HG02623 (cell line): Measurements from ENCODE around the gene CTDSP2.
A peak's percentile ranks its signal among the peaks of the same experiment; 100 is the strongest.
"Not testable (repeated sequence)": the region's sequence is repeated elsewhere in the genome, so short reads cannot be mapped to it uniquely, and the experiment has no call there.

Experiments used
- ATAC-seq: cut with Tn5 transposase; IDR thresholded peaks from one replicate; pipeline ENCODE4 v1.9.1; 2021; ENCODE audit warnings: moderate library complexity; ENCODE audit not compliant: unreplicated experiment

CTDSP2 gene

DNA sequence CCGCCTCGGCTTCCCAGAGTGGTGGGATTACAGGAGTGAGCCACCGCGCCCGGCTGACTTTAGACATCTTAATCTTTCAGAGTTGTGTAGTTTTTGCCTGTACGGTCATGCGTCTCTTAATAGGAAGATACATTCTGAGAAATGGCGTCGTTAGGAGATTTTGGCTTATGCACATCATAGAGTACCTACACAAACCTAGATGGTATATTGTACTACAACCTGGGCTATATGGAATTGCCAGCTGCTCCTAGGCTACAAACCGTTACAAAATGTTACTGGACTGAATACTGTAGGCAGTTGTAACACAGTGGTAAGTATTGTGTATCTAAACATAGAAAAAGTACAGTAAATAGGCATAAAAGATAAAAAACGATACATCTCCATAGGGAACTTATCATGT is 62.7 kb downstream of the CTDSP2 start:
- no peak for ATAC-seq

DNA sequence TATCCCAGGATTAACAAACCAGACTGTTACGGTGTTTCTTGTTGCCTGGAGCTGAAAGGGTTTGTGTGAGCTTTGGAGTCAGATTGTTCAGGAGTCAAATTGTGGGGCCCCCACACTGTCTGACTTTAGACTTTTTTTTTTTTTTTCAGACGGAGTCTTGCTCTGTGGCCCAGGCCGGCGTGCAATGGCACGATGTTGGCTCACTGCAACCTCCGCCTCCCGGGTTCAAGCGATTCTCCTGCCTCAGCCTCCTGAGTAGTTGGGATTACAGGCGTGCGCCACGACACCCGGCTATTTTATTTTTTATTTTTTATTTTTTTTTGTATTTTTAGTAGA is 63.1 kb downstream of the CTDSP2 start:
- ATAC-seq: no peak

DNA sequence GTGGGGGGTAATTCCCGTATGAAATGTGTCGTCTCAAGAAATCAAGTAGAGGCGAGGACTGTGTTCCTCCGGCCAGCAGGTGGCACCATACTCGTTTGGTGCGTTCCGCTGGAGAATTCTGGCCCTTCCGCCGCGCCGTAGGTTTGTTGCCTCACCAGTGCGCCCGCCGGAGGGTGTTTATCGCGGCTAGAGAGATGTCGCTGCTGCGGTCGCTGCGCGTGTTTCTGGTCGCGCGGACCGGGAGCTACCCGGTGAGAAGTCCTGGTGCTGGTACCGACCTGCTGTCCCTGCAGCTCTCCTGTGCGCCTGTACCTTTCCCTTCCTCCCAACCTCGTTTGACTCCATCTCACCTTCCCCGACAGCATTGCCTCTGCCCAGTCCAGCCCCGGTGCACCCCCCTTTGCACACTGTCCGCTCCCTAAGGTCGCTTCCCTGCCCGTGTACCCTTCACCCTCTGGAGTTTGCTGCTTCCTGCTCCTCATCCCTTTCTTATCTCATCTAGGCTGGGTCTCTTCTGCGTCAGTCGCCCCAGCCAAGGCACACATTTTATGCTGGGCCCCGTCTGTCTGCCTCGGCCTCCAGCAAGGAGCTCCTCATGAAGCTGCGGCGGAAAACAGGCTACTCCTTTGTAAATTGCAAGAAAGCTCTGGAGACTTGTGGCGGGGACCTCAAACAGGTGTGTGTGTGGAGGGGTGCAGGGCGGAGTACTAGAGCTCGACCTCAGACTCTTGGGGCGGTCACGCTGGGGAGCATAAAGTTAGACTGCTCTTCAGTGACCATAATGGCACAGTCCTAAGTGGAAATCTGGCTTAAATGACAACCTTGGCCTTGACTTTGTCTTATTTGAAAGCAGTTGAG is 63.7 kb downstream of the CTDSP2 start, which contains the start of gene TSFM:
Gene TSFM, plus strand, starts transcription at position 180 of the 858 bp plus-strand sequence. Its CDS starts 15 bp downstream, at position 195.
- peak; percentile 77 for ATAC-seq

DNA sequence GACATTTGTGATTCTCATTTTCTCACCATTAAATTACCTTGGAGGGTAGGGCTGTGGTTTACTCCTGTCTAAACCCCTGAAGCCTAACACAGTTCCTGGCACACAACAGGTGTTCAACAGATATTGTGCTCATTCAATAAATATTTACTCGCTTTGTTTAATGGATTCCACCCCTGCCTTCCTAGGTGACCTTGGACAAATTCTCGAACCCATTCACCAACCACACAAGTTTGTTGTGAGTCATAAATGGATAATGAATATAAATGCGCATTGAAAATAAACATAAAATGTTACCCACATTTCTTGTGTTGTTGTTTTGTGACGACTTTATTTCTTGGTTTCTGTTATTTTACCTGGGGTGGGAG is 64.3 kb downstream of the CTDSP2 start:
- ATAC-seq: no peak

DNA sequence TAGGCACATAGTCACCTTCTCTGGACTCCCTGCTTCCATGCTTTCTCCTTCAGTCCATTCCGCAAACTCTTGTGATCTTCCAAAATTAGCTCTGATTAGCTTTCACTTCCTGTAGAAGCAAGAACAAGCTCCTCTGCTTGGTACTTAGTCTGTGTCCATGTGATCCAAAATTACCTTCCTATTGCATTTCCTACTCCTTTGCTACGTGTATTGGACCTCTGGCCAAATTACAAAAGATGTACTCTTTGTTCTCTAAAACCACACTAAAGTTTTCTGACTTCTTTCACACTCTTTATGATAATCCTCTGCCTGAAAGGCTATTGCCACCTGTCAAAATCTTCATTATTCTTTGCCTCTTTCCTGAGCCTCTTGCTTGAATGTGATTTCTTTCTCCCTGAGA is 64.7 kb downstream of the CTDSP2 start:
- no peak for ATAC-seq

DNA sequence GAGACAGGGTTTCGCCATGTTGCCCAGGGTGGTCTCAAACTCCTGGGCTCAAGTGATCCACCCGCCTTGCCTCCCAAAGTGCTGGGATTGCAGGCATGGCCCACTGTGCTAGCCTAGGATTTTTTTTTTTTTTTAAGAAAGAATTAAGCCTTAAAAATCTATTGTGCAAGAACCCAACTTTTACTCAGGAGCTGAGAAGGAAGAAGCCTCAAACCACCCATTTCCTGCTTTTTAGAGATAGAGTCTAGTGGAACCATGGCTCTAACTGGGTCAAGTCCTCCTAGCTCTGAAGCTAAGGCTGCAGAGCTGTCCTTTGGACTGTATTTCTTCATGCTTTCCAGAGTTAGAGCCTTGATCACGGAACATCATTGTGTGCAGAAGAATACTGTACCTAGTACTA is 65.3 kb downstream of the CTDSP2 start:
- ATAC-seq: no peak

DNA sequence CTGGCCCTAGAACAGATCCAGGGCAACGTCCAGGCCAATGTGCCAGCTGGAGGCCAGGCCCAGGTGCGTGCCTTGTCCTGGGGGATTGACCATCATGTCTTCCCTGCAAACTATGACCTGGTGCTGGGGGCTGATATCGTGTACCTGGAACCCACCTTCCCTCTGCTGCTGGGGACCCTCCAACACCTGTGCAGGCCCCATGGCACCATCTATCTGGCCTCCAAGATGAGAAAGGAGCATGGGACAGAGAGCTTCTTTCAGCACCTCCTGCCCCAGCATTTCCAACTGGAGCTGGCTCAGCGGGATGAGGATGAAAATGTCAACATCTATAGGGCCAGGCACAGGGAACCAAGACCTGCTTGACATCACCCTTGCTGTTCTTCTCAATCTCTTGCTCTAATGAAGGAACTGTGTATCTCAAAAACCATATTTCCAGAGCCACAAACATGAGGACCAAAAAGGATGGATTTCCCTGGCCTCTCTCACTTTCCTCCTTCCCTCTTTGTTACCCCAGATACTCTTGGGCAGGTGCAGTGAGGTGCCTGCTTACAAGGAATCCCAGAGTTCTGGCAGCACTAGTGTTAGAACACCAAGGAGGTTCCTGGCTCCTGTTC is 66.1 kb downstream of the CTDSP2 start:
- no peak for ATAC-seq

DNA sequence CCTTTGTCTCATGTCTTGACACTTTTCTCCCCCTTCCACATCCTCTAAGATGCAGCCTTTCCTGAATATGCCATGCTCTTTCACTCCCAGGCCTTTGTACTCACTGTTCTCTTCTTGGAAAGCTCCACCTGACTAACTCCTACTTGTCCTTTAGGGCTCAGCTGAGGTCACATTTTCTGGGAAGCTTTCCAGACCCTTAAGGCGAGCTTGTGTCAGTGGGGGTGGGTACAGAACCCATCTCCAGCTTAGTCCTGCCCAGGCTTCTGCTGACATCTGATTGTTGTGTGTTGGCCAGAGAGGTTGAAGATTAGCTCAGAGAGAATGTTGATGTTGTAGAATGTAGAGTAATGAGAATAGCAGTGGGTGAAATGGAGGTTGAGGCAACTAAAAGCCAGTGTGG is 66.8 kb downstream of the CTDSP2 start:
- ATAC-seq: no peak

DNA sequence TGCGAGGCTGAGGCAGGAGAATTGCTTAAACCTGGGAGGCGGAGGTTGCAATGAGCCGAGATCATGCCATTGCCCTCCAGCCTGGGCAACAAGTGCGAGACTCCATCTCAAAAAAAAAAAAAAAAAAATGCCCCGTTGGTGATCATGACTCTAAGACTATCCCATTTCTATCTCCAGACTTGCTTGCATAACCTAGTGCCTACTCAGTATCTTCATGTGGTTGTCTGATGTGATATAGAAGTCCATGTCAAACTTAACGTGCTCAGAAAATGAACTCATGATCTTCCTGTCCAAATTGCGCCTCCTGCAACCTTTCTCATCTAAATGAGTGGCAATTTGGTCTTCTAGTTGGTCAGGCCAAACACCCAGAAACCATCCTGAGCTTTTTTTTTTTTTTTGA is 68.6 kb downstream of the CTDSP2 start:
- ATAC-seq: no peak

DNA sequence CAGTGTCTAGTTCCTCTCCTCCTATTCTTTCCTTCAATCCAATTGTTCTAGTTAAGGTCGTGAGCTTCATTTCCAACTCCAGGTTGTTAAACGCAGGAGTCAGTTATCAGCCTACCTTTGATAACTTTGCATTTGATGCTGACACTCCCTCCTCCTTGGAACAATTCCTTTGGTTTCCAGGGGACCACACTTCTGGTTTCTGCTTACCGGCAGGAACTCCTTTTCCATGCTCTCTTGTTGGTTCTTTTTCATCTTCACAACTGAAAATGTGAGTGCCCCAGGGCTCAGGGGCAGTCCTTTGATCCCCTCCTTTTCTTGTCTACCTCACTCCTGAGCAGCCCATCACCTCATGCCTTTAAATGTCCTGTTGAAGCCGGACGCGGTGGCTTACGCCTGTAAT is 69.2 kb downstream of the CTDSP2 start:
- no peak for ATAC-seq

DNA sequence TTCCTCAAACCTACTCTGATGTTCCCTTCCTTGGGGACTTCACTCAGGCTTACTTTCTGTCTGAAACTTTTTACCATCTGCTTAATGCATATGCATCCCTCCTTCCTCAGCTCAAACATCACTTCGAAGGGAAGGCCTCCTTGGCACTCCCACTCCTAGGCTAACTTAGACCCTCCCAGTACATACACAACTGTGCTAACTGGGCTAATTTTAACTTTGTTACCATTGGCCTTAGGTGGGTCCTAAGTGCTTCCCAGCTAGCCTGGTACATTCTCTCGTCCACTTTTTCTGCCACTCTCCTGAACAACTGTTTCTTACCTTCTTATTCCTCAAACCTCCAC is 70.3 kb downstream of the CTDSP2 start:
- ATAC-seq: no peak

DNA sequence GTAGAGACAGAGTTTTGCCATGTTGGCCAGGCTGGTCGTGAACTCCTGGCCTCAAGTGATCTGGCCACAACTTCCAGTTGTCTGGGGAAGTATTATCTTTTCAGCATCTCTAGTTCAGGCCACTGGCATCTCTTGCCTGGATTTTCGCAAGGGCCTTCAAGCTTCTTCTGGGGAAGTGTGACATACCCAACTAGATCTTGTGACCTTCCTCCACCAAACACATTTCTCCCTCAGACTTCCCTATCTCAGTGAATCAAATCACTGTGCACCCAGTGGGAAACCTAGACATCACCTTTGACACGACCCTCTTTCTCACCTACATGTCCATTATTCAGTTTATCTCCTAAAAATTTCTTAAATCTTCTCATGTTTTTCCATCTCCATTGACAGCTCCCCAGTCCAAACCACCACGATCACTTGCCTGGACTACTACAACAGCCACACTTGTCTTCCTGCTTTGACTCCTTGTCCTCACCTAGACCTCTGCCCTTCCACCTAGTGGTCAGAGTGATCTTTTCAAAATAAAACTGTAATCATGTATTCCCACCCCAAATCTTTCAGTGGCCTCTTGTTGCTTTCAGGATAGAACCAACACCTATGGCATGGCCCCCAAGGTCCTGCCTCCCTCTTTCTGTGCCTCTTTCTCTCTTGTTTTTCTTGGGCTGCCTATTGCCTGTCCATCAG is 70.8 kb downstream of the CTDSP2 start:
- ATAC-seq: no peak

DNA sequence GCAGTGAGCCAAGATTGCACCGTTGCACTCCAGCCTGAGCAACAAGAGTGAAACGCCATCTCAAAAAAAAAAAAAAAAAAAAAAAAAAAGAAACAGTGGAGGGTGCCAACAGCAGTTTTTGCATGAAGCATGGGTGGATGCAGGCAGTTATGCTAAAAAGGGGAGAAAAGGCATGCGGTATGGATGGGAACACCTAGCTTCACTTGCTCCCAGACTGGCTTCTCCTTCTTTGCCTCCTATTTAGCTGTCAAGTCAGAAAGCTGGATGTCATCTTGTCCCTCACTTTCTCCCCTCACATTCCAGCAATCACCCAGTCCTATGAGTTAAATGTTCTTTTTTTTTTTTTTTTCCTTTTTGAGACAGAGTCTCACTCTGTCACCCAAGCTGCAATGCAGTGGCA is 71.5 kb downstream of the CTDSP2 start:
- ATAC-seq: no peak

DNA sequence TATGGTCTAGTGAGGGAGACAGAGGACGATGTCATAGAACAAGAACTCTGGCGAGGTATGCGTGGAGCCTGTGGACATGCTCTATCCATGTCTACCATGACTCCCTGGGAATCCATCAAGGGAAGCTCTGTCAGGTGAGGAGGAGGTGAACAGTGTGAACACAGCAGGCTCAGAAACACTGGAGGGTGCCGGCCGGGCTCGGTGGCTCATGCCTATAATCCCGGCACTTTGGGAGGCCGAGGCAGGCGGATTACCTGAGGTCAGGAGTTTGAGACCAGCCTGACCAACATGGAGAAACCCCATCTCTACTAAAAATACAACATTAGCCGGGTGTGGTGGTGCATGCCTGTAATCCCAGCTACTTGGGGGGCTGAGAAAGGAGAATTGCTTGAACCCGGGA is 71.9 kb downstream of the CTDSP2 start:
- not testable (repeated sequence) for ATAC-seq

DNA sequence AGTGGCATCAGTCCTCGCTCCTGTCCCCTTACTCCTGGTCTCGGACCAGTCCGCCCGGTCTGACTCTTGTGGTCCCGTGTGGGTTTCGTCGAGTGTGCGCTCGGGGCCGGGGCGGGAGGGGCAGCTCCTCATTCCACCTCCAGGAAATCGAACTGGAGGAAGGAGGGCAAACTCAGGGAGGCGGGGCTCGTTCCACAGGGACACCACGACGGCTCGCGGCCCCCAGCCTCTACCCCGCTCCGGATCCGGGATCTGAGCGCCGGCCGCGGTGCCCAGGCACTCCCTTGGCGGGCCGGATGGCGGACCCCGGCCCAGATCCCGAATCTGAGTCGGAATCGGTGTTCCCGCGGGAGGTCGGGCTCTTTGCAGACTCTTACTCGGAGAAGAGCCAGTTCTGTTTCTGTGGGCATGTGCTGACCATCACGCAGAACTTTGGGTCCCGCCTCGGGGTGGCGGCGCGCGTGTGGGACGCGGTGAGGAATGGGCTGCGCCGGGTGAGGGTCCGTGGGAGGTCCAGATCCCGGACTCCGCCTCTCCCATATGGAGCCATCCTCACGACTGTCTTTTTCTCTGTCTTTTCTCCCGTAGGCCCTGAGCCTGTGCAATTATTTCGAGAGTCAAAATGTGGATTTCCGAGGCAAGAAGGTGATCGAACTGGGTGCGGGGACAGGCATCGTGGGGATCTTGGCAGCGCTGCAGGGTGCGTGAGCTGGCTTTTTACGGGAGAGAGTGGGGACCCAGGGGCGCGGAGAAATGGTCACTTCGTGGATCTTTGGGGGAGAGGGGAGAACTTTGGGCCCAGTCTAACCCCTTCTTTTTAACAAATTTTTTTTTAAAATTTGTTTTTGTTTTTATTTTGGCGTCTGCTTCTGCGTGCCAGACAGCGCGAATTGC is 73.9 kb downstream of the CTDSP2 start, which contains the start of gene EEF1AKMT3:
Gene EEF1AKMT3, plus strand, starts transcription at position 186 of the 894 bp plus-strand sequence. Its CDS starts 111 bp downstream, at position 297.
- peak; percentile 26 for ATAC-seq

DNA sequence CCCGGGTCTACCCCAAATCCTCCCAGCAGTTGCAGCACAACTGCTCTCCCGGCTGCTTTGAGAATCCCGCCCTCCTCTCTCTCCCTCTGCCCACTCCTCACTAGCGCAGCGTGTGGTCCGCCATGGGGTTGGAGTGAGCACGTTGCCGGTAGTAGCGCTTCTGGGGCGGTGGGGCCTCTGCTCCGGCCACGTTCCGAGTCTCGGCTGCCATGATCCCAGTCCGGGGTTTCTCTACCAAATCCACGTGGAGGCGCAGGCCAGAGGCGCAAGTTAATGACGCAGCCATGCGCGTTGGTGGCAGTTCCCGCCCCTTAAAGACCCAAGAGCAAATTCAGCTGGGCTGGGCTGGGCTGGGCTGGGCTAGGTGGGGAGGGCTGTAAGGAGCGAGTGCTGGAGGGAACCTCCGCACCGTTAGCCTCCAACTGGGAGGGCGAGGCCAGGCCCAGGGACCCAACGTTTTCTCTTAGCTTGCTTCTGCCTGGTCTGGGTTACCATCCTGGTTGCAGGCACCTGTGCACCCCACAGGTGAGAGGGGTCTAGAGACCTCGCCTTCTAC is 74.6 kb downstream of the CTDSP2 start, which contains the start of gene METTL1:
Gene METTL1, minus strand, starts transcription at position 233 of the 556 bp plus-strand sequence. Its CDS starts 22 bp downstream, at position 211.
- ATAC-seq: peak; percentile 71

DNA sequence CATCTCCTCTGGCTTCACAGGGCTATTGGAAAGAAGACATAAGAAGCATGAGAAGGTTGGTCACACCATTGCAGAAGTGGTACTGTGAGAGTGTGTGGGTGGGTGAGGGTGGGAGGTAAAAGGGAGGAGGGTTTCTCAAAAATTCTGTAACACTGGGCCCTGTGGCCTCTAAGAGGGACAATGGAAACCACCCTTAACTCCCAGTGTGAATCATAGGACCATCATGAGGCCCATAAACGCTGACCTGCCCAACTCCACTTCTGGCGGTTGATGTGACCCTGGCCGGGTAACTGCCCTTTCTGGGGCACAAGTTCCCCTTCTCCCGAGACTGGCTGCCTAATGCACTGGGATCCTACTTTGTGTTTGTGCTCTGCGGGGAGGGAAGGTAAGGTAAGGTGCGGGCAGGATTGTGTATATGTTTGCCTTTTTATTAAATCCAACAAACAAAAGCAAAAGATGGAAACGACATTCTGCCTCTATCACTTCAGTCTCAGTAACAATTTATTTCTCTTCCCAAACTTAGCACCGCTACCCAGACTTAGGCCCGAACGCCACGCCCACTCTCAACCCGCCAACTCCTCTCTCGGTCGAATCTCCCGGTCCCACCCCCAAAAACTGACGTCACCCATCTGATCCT is 75.2 kb downstream of the CTDSP2 start:
- ATAC-seq: peak; percentile 62

DNA sequence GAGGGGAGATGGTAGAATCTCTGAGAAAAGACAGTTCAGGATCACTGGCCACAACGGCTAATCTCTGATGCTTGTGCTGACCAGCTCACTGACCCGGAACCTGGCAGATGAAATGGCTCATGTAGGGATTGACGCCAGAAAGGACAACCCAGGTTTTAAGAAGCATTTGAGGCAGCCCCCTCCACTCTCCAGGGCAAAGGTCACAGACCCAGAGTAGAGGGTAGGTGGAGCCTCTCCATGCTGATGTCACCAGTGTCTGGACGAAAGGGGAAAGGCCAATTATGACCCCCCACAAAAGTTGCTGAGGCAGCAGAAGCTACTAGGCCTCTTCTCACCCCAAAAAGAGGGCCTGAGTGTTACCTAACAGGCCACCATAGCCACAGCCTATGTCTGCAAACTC is 75.8 kb downstream of the CTDSP2 start:
- no peak for ATAC-seq
